HepG2 (cell line): ENCODE data around the gene ACAD11. TPM values are rescaled to one million over a fixed set of nuclear protein-coding genes. Genes with fewer than 3 reads are reported as not detected.

Experiments
- ATAC-seq: fragments of 200-7000 bp; cut with Tn5 transposase; 3 replicates; pipeline ENCODE4 v1.9.1; 2020; ENCODE audit warnings: mild to moderate bottlenecking, moderate library complexity
- BruUV-seq: library from RNA; stranded (reverse); fragments of 400-500 nt; replicated peaks from 2 replicates; lab custom pipeline; 2021; lab: Mats Ljungman, UMichigan
- CTCF ChIA-PET: fragments of 300-600 bp; formaldehyde crosslinking; extraction: SDS; loops from one replicate; lab custom pipeline; 2021; ENCODE audit warnings: low total read pairs, inconsistent platforms, low intra/inter-chr PET ratio; lab: Yijun Ruan, JAX
- POLR2A ChIA-PET: fragments of 350-600 bp; sonication (Branson Sonifier 250); formaldehyde crosslinking; loops from one replicate; lab custom pipeline; 2020; ENCODE audit warnings: antibody characterized with exemption, inconsistent platforms; lab: Yijun Ruan, JAX
- DNase-seq: peaks from one replicate; pipeline ENCODE4 v3.0.0-alpha.2; 2015; ENCODE audit warnings: low spot score
- FAIRE-seq: peaks from 3 replicates; lab custom pipeline; 2011; peaks lifted over from hg19 to GRCh38; lab: Jason Lieb, UNC
- H2AFZ ChIP-seq: one replicate; pipeline ENCODE4 v1.6.1; 2011; ENCODE audit warnings: low read length, inconsistent platforms
- H3K27ac ChIP-seq: fragments of 300-600 bp; 3 replicates; pipeline ENCODE4 v1.8.0; 2011; ENCODE audit warnings: mixed run types, mild to moderate bottlenecking, mixed read lengths, low read length, inconsistent platforms; ENCODE audit not compliant: insufficient read depth; ENCODE audit errors: extremely low read length
- H3K27me3 ChIP-seq, 2 experiments: fragments of 200-600 bp in 1 of 2; 2 replicates in 1 of 2; 3 replicates in 1 of 2; pipeline versions ENCODE4 v1.6.0 to v1.8.0; 2011; ENCODE audit warnings: low read length in 2 of 2, mild to moderate bottlenecking in 2 of 2, moderate library complexity in 2 of 2, inconsistent platforms in 1 of 2; ENCODE audit not compliant: insufficient read depth in 2 of 2, control insufficient read depth in 1 of 2
- H3K36me3 ChIP-seq, 2 experiments: fragments of 200-600 bp in 1 of 2; replicated peaks in 1 of 2; 2 replicates in 1 of 2; 3 replicates in 1 of 2; pipeline versions ENCODE4 v1.5.1 to v1.8.0; 2011; ENCODE audit warnings: low read length in 2 of 2, inconsistent platforms in 1 of 2; ENCODE audit not compliant: insufficient read depth in 2 of 2, control insufficient read depth in 1 of 2
- H3K4me1 ChIP-seq: 2 replicates; pipeline ENCODE4 v1.5.1; 2012; ENCODE audit warnings: low read length, inconsistent platforms; ENCODE audit not compliant: insufficient read depth
- H3K4me2 ChIP-seq: 2 replicates; pipeline ENCODE4 v1.6.0; 2011; ENCODE audit warnings: low read depth, low read length, inconsistent platforms
- H3K4me3 ChIP-seq, 3 experiments: fragments of 200-600 bp in 1 of 3; sonication (generic), shearing (Covaris generic) in 1 of 3; replicated peaks in 1 of 3; 2 replicates each; pipeline ENCODE4 v1.5.1; 2011 to 2016; ENCODE audit warnings: low read length in 3 of 3, inconsistent platforms in 2 of 3, low read depth in 2 of 3, mild to moderate bottlenecking in 2 of 3, control low read depth in 1 of 3, mixed read lengths in 1 of 3; ENCODE audit not compliant: insufficient read depth in 1 of 3
- H3K79me2 ChIP-seq: one replicate; pipeline ENCODE4 v1.6.1; 2011; ENCODE audit warnings: low read length, inconsistent platforms; ENCODE audit not compliant: insufficient read depth
- H3K9ac ChIP-seq: 2 replicates; pipeline ENCODE4 v1.6.0; 2011; ENCODE audit warnings: mild to moderate bottlenecking, low read depth, low read length, inconsistent platforms; ENCODE audit not compliant: insufficient read depth
- H3K9me3 ChIP-seq: 2 replicates; pipeline ENCODE4 v1.5.1; 2012; ENCODE audit warnings: mild to moderate bottlenecking, low read length
- H4K20me1 ChIP-seq: 2 replicates; pipeline ENCODE4 v1.6.0; 2011; ENCODE audit warnings: inconsistent platforms, mild to moderate bottlenecking, low read length, moderate library complexity; ENCODE audit not compliant: insufficient read depth
- ATF7 ChIP-seq, 2 experiments: fragments of 450-650 bp in 1 of 2; sonication (generic) in 1 of 2; formaldehyde crosslinking in 1 of 2; IDR thresholded peaks; 2 replicates each; pipeline versions ENCODE4 v1.4.0 to v1.6.1; 2016 to 2020; ENCODE audit warnings: antibody characterized with exemption in 1 of 2, mild to moderate bottlenecking in 1 of 2, missing genetic modification reagents in 1 of 2
- MAFF ChIP-seq: IDR thresholded peaks from 2 replicates; pipeline ENCODE4 v1.6.1; 2011; ENCODE audit warnings: low read depth, low read length, improper control_type of control experiment
- MIXL1 ChIP-seq: IDR thresholded peaks from 2 replicates; pipeline ENCODE4 v1.6.1; 2016
- NFYB ChIP-seq: sonication (generic); formaldehyde crosslinking; IDR thresholded peaks from 2 replicates; pipeline ENCODE4 v1.4.0; 2020; ENCODE audit warnings: missing genetic modification reagents
- SMAD3 ChIP-seq: sonication (generic); formaldehyde crosslinking; IDR thresholded peaks from 2 replicates; pipeline ENCODE4 v1.4.0; 2020; ENCODE audit warnings: missing genetic modification reagents
- ZBTB3 ChIP-seq: sonication (generic); formaldehyde crosslinking; IDR thresholded peaks from 2 replicates; pipeline ENCODE4 v1.4.0; 2020; ENCODE audit warnings: low read depth, mild to moderate bottlenecking, moderate library complexity, missing genetic modification reagents, borderline replicate concordance
- ZNF263 ChIP-seq: sonication (generic); formaldehyde crosslinking; IDR thresholded peaks from 2 replicates; pipeline ENCODE4 v1.4.0; 2020; ENCODE audit warnings: missing genetic modification reagents
- ZNF614 ChIP-seq: IDR thresholded peaks from 2 replicates; pipeline ENCODE4 v1.6.1; 2018; ENCODE audit warnings: missing biosample characterization, missing genetic modification reagents, inconsistent platforms, borderline replicate concordance
- ZNF772 ChIP-seq: sonication (generic); formaldehyde crosslinking; IDR thresholded peaks from 2 replicates; pipeline ENCODE4 v1.5.0; 2020; ENCODE audit warnings: mild to moderate bottlenecking, missing genetic modification reagents
- ZNF782 ChIP-seq: sonication (generic); formaldehyde crosslinking; IDR thresholded peaks from 2 replicates; pipeline ENCODE4 v1.4.0; 2020; ENCODE audit warnings: missing genetic modification reagents, mild to moderate bottlenecking, borderline replicate concordance
- WGBS: methylation state at CpG from one replicate; pipeline ENCODE4 v1.1.6; 2017; ENCODE audit warnings: low lambda C conversion rate; 5-methylcytosine and 5-hydroxymethylcytosine counted together
- in situ Hi-C: cut with HindIII; loops from 2 replicates; pipeline ENCODE4 v1.10.0; 2017; ENCODE audit warnings: low pct_unique_long_range_greater_than_20kb; ENCODE audit not compliant: extremely low pct_ligation_motif_present
- intact Hi-C: fragments of 100-400 bp; cut with micrococcal nuclease; formaldehyde crosslinking; loops from one replicate; pipeline ENCODE4 v1.10.0; 2022; ENCODE audit not compliant: unreplicated experiment
- polyA plus RNA-seq, 8 experiments: library from polyadenylated mRNA; depleted of rRNA in 3 of 8; stranded (reverse) in 7 of 8; unstranded in 1 of 8; fragments of >200 nt; fragmentation: Illumina TruSeq in 4 of 8; extraction: Trizol in 4 of 8; gene quantifications; 2 replicates each; pipeline versions ENCODE4 v1.2.1 to v1.2.3, GENCODE V29; 2011 to 2016; ENCODE audit warnings: low read depth in 4 of 8, missing spikeins in 1 of 8, mixed read lengths in 1 of 8; ENCODE audit not compliant: insufficient read depth in 1 of 8
- total RNA-seq, 5 experiments: library from RNA; depleted of rRNA; stranded (reverse); fragments of >200 nt; fragmentation: Illumina TruSeq; extraction: Trizol; gene quantifications; 2 replicates each; pipeline ENCODE4 v1.2.3, GENCODE V29; 2016; ENCODE audit warnings: low read depth in 1 of 5
- TF ChIP-seq, protein P1 (sequence below): sonication (generic); formaldehyde crosslinking; IDR thresholded peaks from 2 replicates; pipeline ENCODE4 v1.9.0; 2021; ENCODE audit warnings: mild to moderate bottlenecking, missing genetic modification reagents
- TF ChIP-seq, protein P2 (sequence below): sonication (generic); IDR thresholded peaks from 2 replicates; pipeline ENCODE4 v1.6.1; 2016; ENCODE audit warnings: low read depth, borderline replicate concordance
- TF ChIP-seq, protein P3 (sequence below): sonication (generic); formaldehyde crosslinking; IDR thresholded peaks from 2 replicates; pipeline ENCODE4 v1.4.0; 2020; ENCODE audit warnings: mild to moderate bottlenecking, missing genetic modification reagents
- TF ChIP-seq, protein P4 (sequence below): sonication (generic); formaldehyde crosslinking; IDR thresholded peaks from 2 replicates; pipeline ENCODE4 v1.9.0; 2021; ENCODE audit warnings: missing genetic modification reagents, borderline replicate concordance

Gene ACAD11
- total and polyA plus RNA-seq, 2 of the 13 experiments (the other 11 are each of a cell fraction or from before 2014, with no cell fraction given) = 30.6 to 56.9 TPM

DNA sequence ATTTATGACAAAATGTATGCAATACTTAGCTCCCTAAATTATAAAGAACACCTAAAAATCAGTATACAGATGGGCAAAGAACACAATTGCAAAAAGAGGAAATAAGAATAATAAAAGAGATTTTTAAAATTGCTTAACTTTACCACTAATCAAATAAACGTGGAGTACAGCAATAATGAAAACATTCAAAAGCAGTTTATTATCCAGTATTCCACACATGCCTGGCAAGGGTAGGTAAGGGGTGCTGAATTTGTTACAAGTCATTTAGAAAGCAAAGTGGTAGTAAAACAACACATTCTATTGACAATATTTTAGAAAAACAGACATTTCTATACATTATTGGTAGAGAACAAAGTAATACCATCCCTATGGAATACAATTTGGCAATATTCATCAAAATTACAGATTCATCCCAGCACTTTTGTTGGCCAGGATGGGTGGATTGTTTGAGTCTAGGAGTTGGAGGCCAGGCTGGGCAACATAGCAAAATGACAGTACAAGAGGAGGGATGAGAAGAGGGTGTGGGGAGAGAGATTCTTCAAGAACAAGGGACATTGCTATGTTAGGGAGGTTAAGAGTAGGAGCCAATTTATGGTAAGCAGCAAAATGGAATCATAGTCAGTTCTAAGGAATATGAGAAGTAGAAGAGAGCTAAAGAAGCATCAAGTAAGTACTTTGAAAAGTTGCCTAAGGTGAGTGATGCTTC is 66.2 kb downstream of the ACAD11 start:
- no peak for FAIRE-seq
- no peak for DNase-seq
- peaks cover 0 to 6% of the 10 kb centered on the region in 2 experiments; a peak in 1 of 5 replicates for H3K36me3 ChIP-seq
- ATAC-seq = no peak
- CTCF ChIA-PET = no interaction called here
- peaks cover 3% of the 10 kb centered on the region; the same call in 1 of the 2 replicates for H3K4me1 ChIP-seq
- intact Hi-C loops (no loop called here), in situ Hi-C loops (no loop called here)
- H3K27ac ChIP-seq = no peak overlapping the region
- H4K20me1 ChIP-seq = no peaks in the 10 kb centered on the region
- no peak overlapping the region for H3K4me3 ChIP-seq
- H3K79me2 ChIP-seq = no peaks in the 10 kb centered on the region
- H3K9ac ChIP-seq = no peak overlapping the region
- H3K27me3 ChIP-seq = no peaks in the 10 kb centered on the region
- no peaks in the 10 kb centered on the region for H3K9me3 ChIP-seq
- 89% methylated on average over 1 of the region's 1 CpG for WGBS
- BruUV-seq = no TSS peak
- H3K4me2 ChIP-seq = no peak overlapping the region
- TF ChIP-seq ATF7 (IDR thresholded peaks at IDR 0.05) (no peak), ATF7 (CRISPR knock-in tag; IDR thresholded peaks at IDR 0.05) (no peak), MAFF (no peak), ZNF772 (CRISPR knock-in tag) (no peak), NFYB (CRISPR knock-in tag) (no peak), MIXL1 (CRISPR knock-in tag) (no peak), ZNF263 (CRISPR knock-in tag) (no peak), ZNF782 (CRISPR knock-in tag) (no peak), ZBTB3 (CRISPR knock-in tag) (no peak), ZNF614 (CRISPR knock-in tag) (no peak), SMAD3 (CRISPR knock-in tag) (no peak)
- TF ChIP-seq, protein P1, sequence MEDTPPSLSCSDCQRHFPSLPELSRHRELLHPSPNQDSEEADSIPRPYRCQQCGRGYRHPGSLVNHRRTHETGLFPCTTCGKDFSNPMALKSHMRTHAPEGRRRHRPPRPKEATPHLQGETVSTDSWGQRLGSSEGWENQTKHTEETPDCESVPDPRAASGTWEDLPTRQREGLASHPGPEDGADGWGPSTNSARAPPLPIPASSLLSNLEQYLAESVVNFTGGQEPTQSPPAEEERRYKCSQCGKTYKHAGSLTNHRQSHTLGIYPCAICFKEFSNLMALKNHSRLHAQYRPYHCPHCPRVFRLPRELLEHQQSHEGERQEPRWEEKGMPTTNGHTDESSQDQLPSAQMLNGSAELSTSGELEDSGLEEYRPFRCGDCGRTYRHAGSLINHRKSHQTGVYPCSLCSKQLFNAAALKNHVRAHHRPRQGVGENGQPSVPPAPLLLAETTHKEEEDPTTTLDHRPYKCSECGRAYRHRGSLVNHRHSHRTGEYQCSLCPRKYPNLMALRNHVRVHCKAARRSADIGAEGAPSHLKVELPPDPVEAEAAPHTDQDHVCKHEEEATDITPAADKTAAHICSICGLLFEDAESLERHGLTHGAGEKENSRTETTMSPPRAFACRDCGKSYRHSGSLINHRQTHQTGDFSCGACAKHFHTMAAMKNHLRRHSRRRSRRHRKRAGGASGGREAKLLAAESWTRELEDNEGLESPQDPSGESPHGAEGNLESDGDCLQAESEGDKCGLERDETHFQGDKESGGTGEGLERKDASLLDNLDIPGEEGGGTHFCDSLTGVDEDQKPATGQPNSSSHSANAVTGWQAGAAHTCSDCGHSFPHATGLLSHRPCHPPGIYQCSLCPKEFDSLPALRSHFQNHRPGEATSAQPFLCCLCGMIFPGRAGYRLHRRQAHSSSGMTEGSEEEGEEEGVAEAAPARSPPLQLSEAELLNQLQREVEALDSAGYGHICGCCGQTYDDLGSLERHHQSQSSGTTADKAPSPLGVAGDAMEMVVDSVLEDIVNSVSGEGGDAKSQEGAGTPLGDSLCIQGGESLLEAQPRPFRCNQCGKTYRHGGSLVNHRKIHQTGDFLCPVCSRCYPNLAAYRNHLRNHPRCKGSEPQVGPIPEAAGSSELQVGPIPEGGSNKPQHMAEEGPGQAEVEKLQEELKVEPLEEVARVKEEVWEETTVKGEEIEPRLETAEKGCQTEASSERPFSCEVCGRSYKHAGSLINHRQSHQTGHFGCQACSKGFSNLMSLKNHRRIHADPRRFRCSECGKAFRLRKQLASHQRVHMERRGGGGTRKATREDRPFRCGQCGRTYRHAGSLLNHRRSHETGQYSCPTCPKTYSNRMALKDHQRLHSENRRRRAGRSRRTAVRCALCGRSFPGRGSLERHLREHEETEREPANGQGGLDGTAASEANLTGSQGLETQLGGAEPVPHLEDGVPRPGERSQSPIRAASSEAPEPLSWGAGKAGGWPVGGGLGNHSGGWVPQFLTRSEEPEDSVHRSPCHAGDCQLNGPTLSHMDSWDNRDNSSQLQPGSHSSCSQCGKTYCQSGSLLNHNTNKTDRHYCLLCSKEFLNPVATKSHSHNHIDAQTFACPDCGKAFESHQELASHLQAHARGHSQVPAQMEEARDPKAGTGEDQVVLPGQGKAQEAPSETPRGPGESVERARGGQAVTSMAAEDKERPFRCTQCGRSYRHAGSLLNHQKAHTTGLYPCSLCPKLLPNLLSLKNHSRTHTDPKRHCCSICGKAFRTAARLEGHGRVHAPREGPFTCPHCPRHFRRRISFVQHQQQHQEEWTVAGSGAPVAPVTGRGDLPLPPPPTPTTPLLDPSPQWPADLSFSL (CRISPR knock-in tag) = no peak
- TF ChIP-seq, protein P2, sequence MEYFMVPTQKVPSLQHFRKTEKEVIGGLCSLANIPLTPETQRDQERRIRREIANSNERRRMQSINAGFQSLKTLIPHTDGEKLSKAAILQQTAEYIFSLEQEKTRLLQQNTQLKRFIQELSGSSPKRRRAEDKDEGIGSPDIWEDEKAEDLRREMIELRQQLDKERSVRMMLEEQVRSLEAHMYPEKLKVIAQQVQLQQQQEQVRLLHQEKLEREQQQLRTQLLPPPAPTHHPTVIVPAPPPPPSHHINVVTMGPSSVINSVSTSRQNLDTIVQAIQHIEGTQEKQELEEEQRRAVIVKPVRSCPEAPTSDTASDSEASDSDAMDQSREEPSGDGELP = no peak
- TF ChIP-seq, protein P3, sequence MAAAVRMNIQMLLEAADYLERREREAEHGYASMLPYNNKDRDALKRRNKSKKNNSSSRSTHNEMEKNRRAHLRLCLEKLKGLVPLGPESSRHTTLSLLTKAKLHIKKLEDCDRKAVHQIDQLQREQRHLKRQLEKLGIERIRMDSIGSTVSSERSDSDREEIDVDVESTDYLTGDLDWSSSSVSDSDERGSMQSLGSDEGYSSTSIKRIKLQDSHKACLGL (CRISPR knock-in tag) = no peak
- TF ChIP-seq, protein P4, sequence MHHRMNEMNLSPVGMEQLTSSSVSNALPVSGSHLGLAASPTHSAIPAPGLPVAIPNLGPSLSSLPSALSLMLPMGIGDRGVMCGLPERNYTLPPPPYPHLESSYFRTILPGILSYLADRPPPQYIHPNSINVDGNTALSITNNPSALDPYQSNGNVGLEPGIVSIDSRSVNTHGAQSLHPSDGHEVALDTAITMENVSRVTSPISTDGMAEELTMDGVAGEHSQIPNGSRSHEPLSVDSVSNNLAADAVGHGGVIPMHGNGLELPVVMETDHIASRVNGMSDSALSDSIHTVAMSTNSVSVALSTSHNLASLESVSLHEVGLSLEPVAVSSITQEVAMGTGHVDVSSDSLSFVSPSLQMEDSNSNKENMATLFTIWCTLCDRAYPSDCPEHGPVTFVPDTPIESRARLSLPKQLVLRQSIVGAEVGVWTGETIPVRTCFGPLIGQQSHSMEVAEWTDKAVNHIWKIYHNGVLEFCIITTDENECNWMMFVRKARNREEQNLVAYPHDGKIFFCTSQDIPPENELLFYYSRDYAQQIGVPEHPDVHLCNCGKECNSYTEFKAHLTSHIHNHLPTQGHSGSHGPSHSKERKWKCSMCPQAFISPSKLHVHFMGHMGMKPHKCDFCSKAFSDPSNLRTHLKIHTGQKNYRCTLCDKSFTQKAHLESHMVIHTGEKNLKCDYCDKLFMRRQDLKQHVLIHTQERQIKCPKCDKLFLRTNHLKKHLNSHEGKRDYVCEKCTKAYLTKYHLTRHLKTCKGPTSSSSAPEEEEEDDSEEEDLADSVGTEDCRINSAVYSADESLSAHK (CRISPR knock-in tag) = no peak
- TF ChIP-seq, all 625 proteins: peak for 0
- POLR2A ChIA-PET = no interaction called here
- no peak overlapping the region for H2AFZ ChIP-seq
